Measurements from ENCODE around the gene CALML3.

GRCh38 chr10:5499493-5500140 is 25.1 kb upstream of the CALML3 start, which contains the start of gene CALML5:
- TF ChIP-seq POLR2AphosphoS5 (IDR thresholded peaks at IDR 0.05; ENCODE audit: low read depth, low read length) (no peak), CTCF (IDR thresholded peaks at IDR 0.05) (no peak)
